ENCODE measurements around the gene GPN2.
A peak's percentile ranks its signal among the peaks of the same experiment; 100 is the strongest.
"Not testable (repeated sequence)": the region's sequence is repeated elsewhere in the genome, so short reads cannot be mapped to it uniquely, and the experiment has no call there.

Gene GPN2

GRCh38 chr1:26900815-26901511, 10.9 kb upstream of the GPN2 start:
- no peak for DNase-seq (ENCODE audit: low read depth, low spot score)

GRCh38 chr1:26900001-26900814, 10.1 kb upstream of the GPN2 start, which contains the start of gene GPATCH3:
TSS of gene GPATCH3 (minus strand) at chr1:26900467. CDS start at chr1:26900442, 25 bp downstream.
- DNase-seq (ENCODE audit: low read depth, low spot score) = peak; percentile 73

GRCh38 chr1:26897351-26897750, 7.3 kb upstream of the GPN2 start:
- DNase-seq (ENCODE audit: low read depth, low spot score) = no peak

- no peak for DNase-seq (ENCODE audit: low read depth, low spot score)
Observed at GRCh38 chr1:26894263-26894662, 4.2 kb upstream of the GPN2 start.

- no peak for DNase-seq (ENCODE audit: low read depth, low spot score)
Observed at GRCh38 chr1:26890467-26890796, 349 bp upstream of the GPN2 start.

GRCh38 chr1:26888231-26888630, 1.9 kb downstream of the GPN2 start:
- no peak for DNase-seq (ENCODE audit: low read depth, low spot score)

GRCh38 chr1:26887125-26887524, 3.0 kb downstream of the GPN2 start:
- no peak for DNase-seq (ENCODE audit: low read depth, low spot score)

GRCh38 chr1:26882696-26883463, 7.2 kb downstream of the GPN2 start:
- DNase-seq (ENCODE audit: low read depth, low spot score) = no peak

- not testable (repeated sequence) for DNase-seq (ENCODE audit: low read depth, low spot score)
Observed at GRCh38 chr1:26881611-26882010, 8.5 kb downstream of the GPN2 start.

GRCh38 chr1:26879793-26880192, 10.3 kb downstream of the GPN2 start:
- DNase-seq (ENCODE audit: low read depth, low spot score) = no peak

GRCh38 chr1:26877326-26877725, 12.8 kb downstream of the GPN2 start:
- no peak for DNase-seq (ENCODE audit: low read depth, low spot score)

- DNase-seq (ENCODE audit: low read depth, low spot score) = no peak
Observed at GRCh38 chr1:26874896-26875295, 15.2 kb downstream of the GPN2 start.

- not testable (repeated sequence) for DNase-seq (ENCODE audit: low read depth, low spot score)
Observed at GRCh38 chr1:26873097-26873496, 17.0 kb downstream of the GPN2 start.

- peak; percentile 88 for DNase-seq (ENCODE audit: low read depth, low spot score)
Observed at GRCh38 chr1:26864610-26865480, 25.2 kb downstream of the GPN2 start.

GRCh38 chr1:26863685-26864077, 26.4 kb downstream of the GPN2 start:
- no peak for DNase-seq (ENCODE audit: low read depth, low spot score)

- no peak for DNase-seq (ENCODE audit: low read depth, low spot score)
Observed at GRCh38 chr1:26862781-26863684, 27.1 kb downstream of the GPN2 start, which contains the start of gene SFN. TSS of gene SFN (plus strand) at chr1:26863149. CDS start at chr1:26863213, 64 bp downstream.

GRCh38 chr1:26861889-26862378, 28.1 kb downstream of the GPN2 start:
- DNase-seq (ENCODE audit: low read depth, low spot score) = no peak

GRCh38 chr1:26861286-26861701, 28.8 kb downstream of the GPN2 start:
- no peak for DNase-seq (ENCODE audit: low read depth, low spot score)

GRCh38 chr1:26858891-26859640, 31.0 kb downstream of the GPN2 start:
- DNase-seq (ENCODE audit: low read depth, low spot score) = no peak

All from activated CD4-positive, CD25-positive, alpha-beta regulatory T cell treated with anti-CD3 and anti-CD28 coated beads, Interleukin-2, amount 50 U/mL, for 16 hours (primary cell).